ENCODE data around the gene FLNB. TPM values are rescaled to one million over a fixed set of nuclear protein-coding genes. Genes with fewer than 3 reads are reported as not detected.
"Not testable (repeated sequence)": the region's sequence is repeated elsewhere in the genome, so short reads cannot be mapped to it uniquely, and the experiment has no call there.

Gene FLNB
- total RNA-seq, 1 experiment from 2014 or later, result 47.5 TPM

GRCh38 chr3:58180099-58180880, 172.1 kb downstream of the FLNB start:
- no peak for DNase-seq (ENCODE audit: low read depth)

- no peak for DNase-seq (ENCODE audit: low read depth)
Observed at GRCh38 chr3:58180940-58181587, 172.8 kb downstream of the FLNB start.

- no peak for DNase-seq (ENCODE audit: low read depth)
Observed at GRCh38 chr3:58183221-58183620, 175.0 kb downstream of the FLNB start.

- no peak for DNase-seq (ENCODE audit: low read depth)
Observed at GRCh38 chr3:58183891-58184290, 175.7 kb downstream of the FLNB start.

DNA sequence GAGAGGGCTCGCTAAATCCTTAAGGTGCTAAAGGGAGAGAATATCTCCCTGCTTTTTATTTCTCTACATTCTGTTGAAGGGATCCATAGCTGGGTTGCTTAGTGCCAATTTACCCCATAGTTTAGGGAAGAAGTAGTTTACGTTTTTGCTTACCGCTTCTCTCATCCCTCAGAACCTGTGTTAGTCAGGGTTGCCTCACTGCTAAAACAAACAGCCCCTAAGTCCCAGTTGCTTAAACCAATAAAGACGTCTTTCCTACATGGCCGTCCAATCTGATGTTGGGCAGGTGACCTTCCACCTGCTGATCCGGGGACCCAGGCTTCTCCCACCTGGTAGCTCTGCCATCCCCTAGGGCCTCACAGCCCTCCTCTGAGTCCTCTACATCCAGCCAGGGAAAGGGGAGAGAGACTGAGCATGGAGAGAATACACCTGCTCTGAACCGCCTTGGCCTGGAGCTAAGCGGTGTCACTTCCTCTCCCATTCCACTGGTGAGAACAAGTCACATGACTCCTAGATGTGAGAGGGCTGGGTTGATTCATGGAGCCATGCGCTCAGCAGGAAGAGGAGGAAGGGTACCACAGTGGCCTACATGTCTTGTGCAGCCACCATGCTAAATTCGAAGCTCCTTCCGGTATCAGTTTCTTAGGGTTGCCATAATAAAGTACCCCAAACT, 176.2 kb downstream of the FLNB start:
- DNase-seq (ENCODE audit: low read depth), result no peak

DNA sequence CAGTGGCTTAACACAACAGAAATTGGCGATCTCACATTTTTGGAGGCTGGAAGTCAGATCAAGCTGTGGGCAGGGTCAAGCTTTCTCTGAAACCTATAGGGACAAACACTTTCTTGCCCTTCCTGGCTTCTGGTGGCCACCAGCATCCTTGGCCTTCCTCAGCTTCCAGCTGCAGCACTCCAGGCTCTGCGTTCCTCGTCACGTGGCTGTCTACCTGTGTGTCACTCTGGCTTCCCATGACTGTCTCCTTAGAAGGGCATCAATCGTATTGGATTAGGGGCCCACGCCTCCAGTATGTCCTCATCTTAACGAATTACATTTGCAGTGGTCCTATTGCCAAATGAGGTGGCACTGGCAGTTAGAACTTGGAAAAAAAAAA, 176.7 kb downstream of the FLNB start:
- no peak for DNase-seq (ENCODE audit: low read depth)

DNA sequence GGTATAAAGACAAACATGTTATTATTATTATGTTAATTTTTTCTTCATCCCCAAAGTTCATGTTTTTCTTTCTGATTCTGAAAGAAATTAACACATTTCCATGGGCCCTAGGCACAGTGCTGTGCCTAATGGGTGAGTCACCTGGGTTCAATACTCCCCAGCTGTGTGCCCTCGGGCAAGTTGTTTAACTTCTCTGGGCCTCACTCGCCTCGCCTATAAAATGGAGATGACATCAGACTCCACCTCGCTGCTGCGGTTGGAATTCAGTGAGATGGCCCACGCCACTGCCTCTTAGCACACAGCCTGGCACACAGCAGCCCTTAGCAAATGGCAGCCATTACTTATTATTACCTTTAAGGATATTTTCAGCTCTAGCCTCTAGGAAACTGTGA, 179.9 kb downstream of the FLNB start:
- no peak for DNase-seq (ENCODE audit: low read depth)

- DNase-seq (ENCODE audit: low read depth), result no peak
Observed at GRCh38 chr3:58188921-58189451, 180.8 kb downstream of the FLNB start.

DNA sequence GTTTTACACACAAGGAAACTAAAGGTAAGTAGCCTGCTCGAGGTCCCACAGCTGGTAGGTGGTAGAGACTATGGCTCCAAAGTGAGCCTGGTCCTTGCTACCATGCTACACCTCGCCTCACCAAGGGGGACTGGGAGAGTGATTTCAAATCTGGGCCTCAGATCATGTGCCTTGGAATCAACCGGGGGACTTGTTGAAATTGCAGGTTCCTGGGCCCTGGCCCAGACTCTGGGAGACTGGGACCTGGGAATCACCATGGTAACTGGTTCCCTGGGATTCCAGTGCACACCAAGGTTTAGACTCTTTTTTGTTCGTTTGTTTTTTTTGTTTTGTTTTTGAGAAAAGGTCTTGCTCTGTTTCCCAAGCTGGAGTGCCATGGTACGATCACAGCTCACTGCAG, 181.5 kb downstream of the FLNB start:
- no peak for DNase-seq (ENCODE audit: low read depth)

DNA sequence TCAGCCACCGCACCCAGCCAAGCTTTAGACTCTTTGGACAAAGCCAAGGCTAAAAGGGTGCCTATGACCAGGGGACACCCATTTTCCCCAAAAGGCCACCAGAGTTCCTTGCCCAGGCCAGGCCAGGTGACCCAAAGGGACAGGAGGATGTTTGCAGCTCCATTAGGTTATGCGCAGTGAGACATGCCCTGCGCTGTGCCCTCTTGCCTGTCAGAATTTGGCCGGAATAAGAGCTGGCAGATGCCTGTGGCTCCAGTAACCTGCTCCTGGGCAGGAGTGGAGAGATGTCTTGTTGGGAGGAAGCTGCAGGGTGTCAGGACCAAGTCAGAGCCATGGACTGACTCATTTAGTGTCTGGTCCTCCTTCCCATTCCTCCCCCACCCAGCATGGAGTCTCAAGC, 182.1 kb downstream of the FLNB start:
- no peak for DNase-seq (ENCODE audit: low read depth)

- DNase-seq (ENCODE audit: low read depth), result no peak
Observed at GRCh38 chr3:58190882-58191281, 182.7 kb downstream of the FLNB start.

DNA sequence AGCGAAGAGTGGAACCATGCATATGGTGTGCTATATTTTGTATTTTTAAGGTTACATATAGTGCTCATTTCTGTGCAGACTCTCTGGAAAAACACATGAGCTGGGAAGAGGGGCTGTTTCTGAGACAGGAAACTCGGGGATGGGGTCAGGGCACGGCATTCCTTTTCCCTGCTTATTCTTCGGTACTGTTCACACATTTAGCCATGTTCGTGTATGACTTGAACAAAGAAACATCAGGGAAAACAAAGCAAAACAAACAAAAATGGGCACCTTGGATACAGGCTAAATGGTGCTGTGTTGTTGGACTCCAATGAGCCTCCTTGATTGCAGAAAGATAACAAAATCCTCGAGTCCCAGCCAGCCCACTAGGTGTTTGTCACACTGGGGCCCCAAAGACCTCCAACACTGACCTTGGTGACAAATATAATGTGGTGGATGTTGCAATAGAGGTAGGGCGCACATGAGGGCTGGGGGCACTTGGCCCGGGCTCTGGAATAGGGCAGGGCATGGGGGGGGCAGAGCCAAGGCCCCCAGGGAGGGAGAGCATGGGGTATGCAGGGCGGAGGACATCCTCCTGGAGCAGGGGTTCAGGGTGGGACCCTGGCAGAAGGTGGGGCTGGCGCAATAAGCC, 183.3 kb downstream of the FLNB start:
- no peak for DNase-seq (ENCODE audit: low read depth)

GRCh38 chr3:58192069-58192468, 183.8 kb downstream of the FLNB start:
- no peak for DNase-seq (ENCODE audit: low read depth)

DNA sequence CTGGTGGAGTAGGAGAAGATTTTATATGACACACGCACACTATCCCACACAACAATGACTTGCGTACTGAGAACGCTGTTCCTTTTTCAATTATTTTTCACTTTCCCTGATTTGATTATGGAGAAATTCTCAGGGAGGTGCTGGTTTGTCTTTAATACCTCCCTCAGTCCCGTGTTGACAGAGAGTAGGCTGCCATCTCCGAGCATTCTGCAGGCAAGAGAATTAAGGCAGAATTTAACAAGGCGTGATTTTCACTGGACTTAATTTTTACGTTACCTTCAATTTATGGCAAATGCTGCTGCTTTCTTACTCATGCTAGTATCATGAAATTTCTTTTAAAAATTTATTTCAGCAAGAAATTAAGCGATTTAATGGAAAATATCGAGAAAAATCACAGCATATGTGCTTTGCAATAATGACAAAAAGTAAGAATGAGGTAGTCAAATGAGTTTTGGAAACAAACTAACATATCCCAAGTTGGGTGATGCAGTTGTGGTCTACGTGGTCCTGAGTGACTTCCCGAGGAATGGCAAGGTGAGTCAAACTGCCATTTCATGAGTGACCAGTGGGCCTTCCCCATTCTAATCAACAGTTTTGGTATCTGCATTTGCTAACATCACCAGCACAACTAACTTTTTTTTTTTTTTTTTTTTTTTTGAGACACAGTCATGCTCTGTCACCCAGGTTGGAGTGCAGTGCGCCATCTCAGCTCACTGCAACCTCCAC, 185.6 kb downstream of the FLNB start:
- no peak for DNase-seq (ENCODE audit: low read depth)

- no peak for DNase-seq (ENCODE audit: low read depth)
Observed at GRCh38 chr3:58197588-58197987, 189.4 kb downstream of the FLNB start.

DNA sequence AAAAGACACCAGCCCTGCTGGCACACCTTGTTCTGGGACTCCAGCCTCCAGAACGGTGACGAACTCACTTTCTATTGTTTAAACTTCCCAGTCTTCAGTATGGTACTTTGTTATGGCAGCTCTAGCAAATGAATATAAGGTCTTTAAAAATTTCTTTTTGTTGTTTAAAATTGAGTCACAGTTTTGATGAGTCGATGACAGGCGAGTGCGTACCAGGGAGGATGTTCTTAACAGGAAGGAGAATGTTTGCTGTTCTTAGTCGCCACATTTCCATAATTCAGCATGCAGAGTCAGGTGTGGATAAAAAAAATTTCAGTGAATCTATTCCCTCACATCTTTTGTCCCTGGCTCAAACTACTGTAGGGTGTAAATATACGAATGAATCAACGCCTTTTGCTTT, 190.1 kb downstream of the FLNB start:
- no peak for DNase-seq (ENCODE audit: low read depth)

DNA sequence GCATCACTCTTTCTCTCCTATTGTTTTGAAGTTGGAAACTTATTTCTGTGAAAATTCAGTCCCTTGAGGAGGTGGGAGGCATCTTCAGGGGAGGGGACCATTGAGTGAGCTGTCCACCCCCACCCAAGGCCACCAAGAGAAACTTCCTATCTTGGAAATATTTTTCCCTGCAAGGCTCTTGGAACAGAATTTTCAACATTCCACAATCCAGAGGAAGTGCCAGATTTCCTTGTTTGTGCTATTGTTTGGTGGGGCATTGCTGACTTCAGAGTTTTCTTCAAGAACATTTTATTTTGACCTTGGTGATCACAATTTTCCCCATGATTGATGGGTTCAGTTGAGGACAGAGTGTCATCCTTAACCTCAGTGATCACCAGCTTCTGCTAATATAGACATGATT, 190.6 kb downstream of the FLNB start:
- no peak for DNase-seq (ENCODE audit: low read depth)

- DNase-seq (ENCODE audit: low read depth), result no peak
Observed at GRCh38 chr3:58200121-58200709, 192.0 kb downstream of the FLNB start.

DNA sequence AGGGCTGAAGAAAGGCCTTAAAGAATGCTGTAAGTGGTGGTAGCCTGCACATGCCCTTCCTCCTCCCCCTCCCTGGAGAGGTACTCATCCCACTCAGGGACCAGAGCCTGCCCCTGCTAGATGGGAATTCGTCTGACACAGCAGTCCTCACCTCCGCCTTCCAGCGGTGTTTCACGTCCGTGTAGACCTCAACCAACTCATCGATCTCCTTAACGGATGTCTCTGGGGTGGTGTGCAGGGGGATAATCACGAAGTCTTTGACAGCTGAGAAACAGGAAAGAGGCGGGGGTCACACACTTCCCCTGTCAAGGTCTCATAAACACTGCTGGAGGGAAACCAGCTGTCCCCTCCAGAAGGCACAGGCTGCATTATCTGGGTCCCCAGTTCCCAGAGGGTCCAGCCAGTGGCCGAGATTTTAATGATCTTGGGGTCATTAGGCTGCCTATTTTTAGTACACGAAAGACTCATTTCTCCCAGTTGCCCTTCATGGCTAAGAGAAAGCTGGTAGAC, 192.7 kb downstream of the FLNB start:
- no peak for DNase-seq (ENCODE audit: low read depth)

- not testable (repeated sequence) for DNase-seq (ENCODE audit: low read depth)
Observed at GRCh38 chr3:58201451-58201850, 193.2 kb downstream of the FLNB start.

DNA sequence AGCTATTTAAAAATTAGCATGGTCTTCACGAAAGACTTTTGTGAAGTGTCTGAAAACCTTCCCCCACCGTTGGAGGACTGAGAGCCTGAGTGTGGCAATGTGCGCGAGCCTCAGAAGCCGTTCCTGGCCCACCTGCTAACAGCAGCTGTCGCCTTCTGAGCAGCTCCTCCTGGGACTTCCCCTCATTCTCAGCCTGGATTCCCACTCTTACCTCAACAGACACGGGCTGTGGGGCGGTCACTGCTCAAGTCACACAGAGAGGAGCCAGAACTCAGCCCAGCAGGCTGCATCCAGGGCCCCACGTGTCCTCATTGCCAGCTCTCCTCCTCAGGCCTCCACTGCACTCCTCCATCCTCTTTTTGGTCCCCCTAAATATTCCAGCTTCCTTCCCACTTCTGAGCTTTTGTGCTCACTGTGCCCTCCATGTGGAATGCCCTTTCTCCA, 194.7 kb downstream of the FLNB start:
- DNase-seq (ENCODE audit: low read depth), result no peak
